ENCODE measurements around the gene DOCK8. TPM values are rescaled to one million over a fixed set of nuclear protein-coding genes. Genes with fewer than 3 reads are reported as not detected.

The DOCK8 gene
- total and polyA plus RNA-seq, 2 of the 4 experiments (the other 2 are of a cell fraction), result not detected

GRCh38 chr9:414595-414994 is 199.9 kb downstream of the DOCK8 start:
- BruUV-seq (replicated peaks), result no TSS peak
- H3K18ac ChIP-seq (ENCODE audit: low read depth, low read length), result no peak overlapping the region
- H3K9me1 ChIP-seq (ENCODE audit: insufficient read depth, low read length), result no peaks in the 10 kb centered on the region
- in situ Hi-C loops (cut with MboI; ENCODE audit: low sequenced_read_pairs) (no loop called here), intact Hi-C loops (cut with micrococcal nuclease) (no loop called here), dilution Hi-C loops (cut with HindIII; ENCODE audit: low sequenced_read_pairs, unreplicated experiment) (no loop called here)
- no peak overlapping the region for H3K23ac ChIP-seq (ENCODE audit: low read depth, low read length)
- H2AK9ac ChIP-seq (replicated peaks; ENCODE audit: low read depth, low read length, poor library complexity), result no peak overlapping the region
- H2BK20ac ChIP-seq (ENCODE audit: low read depth, low read length), result no peak overlapping the region
- ChIA-PET CTCF (interaction anchor here (0.6 kb wide), 1 partner anchor 338 kb away, joined by 10 read pairs; no protein-coding TSS in a partner anchor), POLR2A (ENCODE audit: unreplicated experiment) (no interaction called here)
- no peak overlapping the region for H4K5ac ChIP-seq (ENCODE audit: low read depth, low read length)
- no peak overlapping the region for H2AK5ac ChIP-seq (ENCODE audit: low read depth, low read length)
- H3K79me1 ChIP-seq (ENCODE audit: low read depth in 1 of 2, low read length in 2 of 2), result no peaks in the 10 kb centered on the region
- no peaks in the 10 kb centered on the region for H3K36me3 ChIP-seq (ENCODE audit: control insufficient read depth, insufficient read depth, low read length)
- H3K4me3 ChIP-seq (ENCODE audit: insufficient read depth, low read depth, low read length), result no peak overlapping the region
- H2BK15ac ChIP-seq (ENCODE audit: low read depth, low read length), result no peak overlapping the region
- H2BK120ac ChIP-seq (ENCODE audit: low read depth, low read length), result no peak overlapping the region
- H4K8ac ChIP-seq (ENCODE audit: low read depth in 2 of 2, low read length in 2 of 2), result no peak overlapping the region
- ATAC-seq (ENCODE audit: low read depth) (no peak), DNase-seq (no peak)
- 65% methylated on average over 4 of the region's 5 CpGs; no CpG with 5 or more reads in 1 of the 2 experiments for WGBS, 2 experiments (ENCODE audit: extremely low coverage in 2 of 2, insufficient read length in 1 of 2)
- H3K27ac ChIP-seq (ENCODE audit: insufficient read depth, low read length), result no peak overlapping the region
- no peaks in the 10 kb centered on the region for H3K27me3 ChIP-seq (ENCODE audit: control insufficient read depth, insufficient read depth, low read length)
- H4K20me1 ChIP-seq (ENCODE audit: insufficient read depth, low read length), result no peaks in the 10 kb centered on the region
- H2AFZ ChIP-seq (replicated peaks; ENCODE audit: low read length, poor library complexity), result no peak overlapping the region
- no peak overlapping the region for H3K14ac ChIP-seq (replicated peaks; ENCODE audit: low read depth, low read length)
- H4K91ac ChIP-seq (ENCODE audit: insufficient read depth, low read depth, low read length), result no peak overlapping the region
- no peak overlapping the region for H3K56ac ChIP-seq (ENCODE audit: extremely low read depth, insufficient read depth, low read length)
- no peak overlapping the region for H3K4me2 ChIP-seq (ENCODE audit: low read depth, low read length)
- no peak overlapping the region for H3K9ac ChIP-seq (ENCODE audit: low read depth, low read length)
- H3K4ac ChIP-seq (ENCODE audit: low read depth, low read length), result no peak overlapping the region
- no peak overlapping the region for H2BK5ac ChIP-seq (ENCODE audit: low read depth, low read length, poor library complexity, severe bottlenecking)
- H3K9me3 ChIP-seq (ENCODE audit: control insufficient read depth, insufficient read depth, low read length), result no peaks in the 10 kb centered on the region
- no peak for TF ChIP-seq BHLHE40 (IDR thresholded peaks at IDR 0.05; ENCODE audit: low read depth, low read length)
- TF ChIP-seq MAZ (IDR thresholded peaks at IDR 0.05; ENCODE audit: borderline replicate concordance, low read depth, low read length), result no peak
- no peak for TF ChIP-seq FOS (IDR thresholded peaks at IDR 0.05; ENCODE audit: low read depth, low read length)
- no peak for TF ChIP-seq MXI1 (IDR thresholded peaks at IDR 0.05; ENCODE audit: borderline replicate concordance, low read depth, low read length)
- TF ChIP-seq, protein P1, sequence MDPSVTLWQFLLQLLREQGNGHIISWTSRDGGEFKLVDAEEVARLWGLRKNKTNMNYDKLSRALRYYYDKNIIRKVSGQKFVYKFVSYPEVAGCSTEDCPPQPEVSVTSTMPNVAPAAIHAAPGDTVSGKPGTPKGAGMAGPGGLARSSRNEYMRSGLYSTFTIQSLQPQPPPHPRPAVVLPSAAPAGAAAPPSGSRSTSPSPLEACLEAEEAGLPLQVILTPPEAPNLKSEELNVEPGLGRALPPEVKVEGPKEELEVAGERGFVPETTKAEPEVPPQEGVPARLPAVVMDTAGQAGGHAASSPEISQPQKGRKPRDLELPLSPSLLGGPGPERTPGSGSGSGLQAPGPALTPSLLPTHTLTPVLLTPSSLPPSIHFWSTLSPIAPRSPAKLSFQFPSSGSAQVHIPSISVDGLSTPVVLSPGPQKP (IDR thresholded peaks at IDR 0.05; ENCODE audit: borderline replicate concordance, low read depth, low read length), result no peak
- TF ChIP-seq CEBPB (IDR thresholded peaks at IDR 0.05; ENCODE audit: low read depth, low read length), result no peak
- no peak for TF ChIP-seq RAD21 (IDR thresholded peaks at IDR 0.05; ENCODE audit: low read length)
- TF ChIP-seq NFE2L2 (IDR thresholded peaks at IDR 0.05; ENCODE audit: low read depth, low read length), result no peak
- TF ChIP-seq, protein P2, sequence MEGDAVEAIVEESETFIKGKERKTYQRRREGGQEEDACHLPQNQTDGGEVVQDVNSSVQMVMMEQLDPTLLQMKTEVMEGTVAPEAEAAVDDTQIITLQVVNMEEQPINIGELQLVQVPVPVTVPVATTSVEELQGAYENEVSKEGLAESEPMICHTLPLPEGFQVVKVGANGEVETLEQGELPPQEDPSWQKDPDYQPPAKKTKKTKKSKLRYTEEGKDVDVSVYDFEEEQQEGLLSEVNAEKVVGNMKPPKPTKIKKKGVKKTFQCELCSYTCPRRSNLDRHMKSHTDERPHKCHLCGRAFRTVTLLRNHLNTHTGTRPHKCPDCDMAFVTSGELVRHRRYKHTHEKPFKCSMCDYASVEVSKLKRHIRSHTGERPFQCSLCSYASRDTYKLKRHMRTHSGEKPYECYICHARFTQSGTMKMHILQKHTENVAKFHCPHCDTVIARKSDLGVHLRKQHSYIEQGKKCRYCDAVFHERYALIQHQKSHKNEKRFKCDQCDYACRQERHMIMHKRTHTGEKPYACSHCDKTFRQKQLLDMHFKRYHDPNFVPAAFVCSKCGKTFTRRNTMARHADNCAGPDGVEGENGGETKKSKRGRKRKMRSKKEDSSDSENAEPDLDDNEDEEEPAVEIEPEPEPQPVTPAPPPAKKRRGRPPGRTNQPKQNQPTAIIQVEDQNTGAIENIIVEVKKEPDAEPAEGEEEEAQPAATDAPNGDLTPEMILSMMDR (conservative IDR thresholded peaks at IDR 0.05; ENCODE audit: low read depth, low read length), result no peak
- no peak for TF ChIP-seq SMC3 (IDR thresholded peaks at IDR 0.05; ENCODE audit: low read depth, low read length)
- no peaks in the 10 kb centered on the region for H3K4me1 ChIP-seq (ENCODE audit: control insufficient read depth, insufficient read depth, low read length)
